HG02852 (cell line): ENCODE measurements around the gene SLC39A10.
A peak's percentile ranks its signal among the peaks of the same experiment; 100 is the strongest.
"Not testable (repeated sequence)": the region's sequence is repeated elsewhere in the genome, so short reads cannot be mapped to it uniquely, and the experiment has no call there.

ENCODE experiments used
- ATAC-seq: cut with Tn5 transposase; IDR thresholded peaks from one replicate; pipeline ENCODE4 v1.9.1; 2021; ENCODE audit warnings: mild to moderate bottlenecking, moderate library complexity; ENCODE audit not compliant: unreplicated experiment

Gene SLC39A10

DNA sequence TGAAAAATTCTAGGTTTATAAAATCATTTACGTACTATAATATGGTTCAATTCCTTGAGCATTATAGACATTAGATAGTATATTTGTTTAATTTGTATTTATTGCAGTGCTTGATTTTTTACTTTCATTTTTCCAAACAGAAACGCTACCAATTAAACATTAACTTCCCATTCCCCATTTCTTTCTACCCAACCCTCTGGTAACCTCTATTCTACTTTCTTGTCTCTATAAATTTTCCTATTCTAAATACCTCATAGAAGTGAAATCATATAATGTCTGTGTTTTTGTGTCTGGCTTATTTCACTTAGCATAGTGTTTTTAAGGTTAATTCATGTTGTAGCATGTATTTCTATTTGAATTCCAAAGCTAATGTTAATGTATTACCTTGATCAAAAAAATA lies 11.6 kb upstream of the SLC39A10 start:
- no peak for ATAC-seq

DNA sequence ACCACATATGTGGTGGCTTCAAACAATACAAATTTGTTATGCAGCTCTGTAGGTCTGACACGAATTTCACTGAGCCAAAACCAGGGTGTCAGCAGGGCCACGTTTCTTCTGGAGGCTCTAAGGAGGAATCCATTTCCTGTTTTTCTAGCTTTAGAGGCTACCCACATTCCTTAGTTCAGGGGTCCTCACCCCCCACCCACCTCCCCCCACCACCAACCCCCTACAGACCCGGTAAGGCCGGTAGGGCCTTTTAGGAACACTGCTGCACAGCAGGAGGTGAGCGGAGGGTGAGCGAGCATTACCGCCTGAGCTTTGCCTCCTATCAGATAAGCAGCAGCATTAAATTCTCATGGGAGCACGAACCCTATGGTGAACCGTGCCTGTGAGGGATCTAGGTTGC lies 10.6 kb upstream of the SLC39A10 start:
- no peak for ATAC-seq

DNA sequence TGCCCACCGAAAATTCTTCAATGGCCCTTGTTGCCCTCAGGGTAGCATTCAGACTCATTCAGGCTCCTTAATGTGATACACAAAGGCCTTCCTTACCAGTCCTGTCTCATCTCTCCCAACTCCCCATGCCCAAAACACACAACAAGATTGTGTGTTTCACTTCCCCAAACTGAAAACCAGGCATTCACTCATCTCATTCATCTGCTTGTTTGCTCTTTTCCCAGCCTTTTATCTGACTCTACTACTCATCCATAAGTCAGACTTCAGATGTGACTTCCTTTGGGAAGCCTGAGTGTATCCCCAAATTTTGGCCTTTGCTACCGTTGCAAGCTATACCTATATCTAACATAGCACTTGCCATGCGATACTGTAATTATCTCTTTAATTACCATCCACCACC lies 9.7 kb upstream of the SLC39A10 start:
- ATAC-seq: no peak

DNA sequence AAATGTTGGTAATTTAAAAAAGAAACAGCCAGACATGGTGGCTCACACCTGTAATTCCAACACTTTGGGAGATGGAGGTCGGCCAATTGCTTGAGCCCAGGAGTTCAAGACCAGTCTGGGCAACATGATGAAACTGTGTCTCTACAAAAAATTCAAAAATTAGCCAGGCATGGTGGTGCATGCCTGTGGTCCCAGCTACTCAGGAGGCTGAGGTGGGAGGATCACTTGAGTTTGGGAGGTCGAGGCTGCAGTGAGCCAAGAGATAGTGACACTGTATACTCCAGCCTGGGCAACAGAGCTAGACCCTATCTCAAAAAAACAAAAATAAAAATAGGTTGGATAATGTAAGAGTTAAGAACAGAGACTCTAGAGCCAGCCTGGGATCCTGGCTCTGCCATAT lies 8.7 kb upstream of the SLC39A10 start:
- not testable (repeated sequence) for ATAC-seq

DNA sequence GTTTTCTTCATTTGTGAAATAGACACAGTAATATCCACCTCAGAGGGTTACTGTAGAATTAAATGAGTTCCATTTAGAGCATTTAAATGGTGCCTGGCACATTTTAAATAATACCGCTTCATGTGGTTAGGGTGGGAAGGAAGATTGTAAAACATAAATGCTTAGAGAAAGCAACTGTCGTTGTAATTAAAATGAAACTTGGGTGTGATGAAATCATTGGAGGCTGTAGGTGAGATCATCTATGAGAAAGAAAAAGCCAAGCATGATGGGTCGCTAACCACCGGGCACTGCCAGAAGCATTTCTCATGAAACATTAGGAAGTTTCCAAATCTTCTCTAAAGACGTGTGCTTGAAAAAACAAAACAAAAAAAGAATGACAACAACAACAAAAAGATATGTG lies 8.2 kb upstream of the SLC39A10 start:
- ATAC-seq: no peak

DNA sequence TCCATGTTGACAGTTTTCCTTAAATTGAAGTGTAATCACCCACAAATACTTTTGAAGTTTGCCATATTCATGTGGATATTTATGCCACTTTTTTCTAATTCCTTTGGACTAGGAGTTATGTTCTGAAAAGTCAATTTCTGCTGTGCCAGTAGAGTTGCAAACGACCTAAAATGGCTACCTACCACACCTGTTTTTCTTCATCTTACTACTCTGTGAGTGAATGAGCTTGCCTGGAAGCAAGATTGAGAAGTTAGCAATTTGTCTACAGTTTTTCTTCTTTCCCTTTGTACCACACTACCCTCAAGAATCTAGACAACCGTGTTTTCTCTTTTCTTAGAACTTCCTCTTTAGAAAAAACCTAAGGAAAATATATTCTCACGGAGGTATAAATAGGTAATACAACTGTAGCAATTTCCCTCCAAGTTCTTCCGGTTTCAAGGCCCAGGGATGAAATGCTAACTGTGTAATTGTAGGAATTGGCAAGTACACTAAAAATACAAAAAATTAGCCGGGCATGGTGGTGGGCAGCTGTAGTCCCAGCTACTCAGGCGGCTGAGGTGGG lies 7.3 kb upstream of the SLC39A10 start:
- ATAC-seq: peak; percentile 19

DNA sequence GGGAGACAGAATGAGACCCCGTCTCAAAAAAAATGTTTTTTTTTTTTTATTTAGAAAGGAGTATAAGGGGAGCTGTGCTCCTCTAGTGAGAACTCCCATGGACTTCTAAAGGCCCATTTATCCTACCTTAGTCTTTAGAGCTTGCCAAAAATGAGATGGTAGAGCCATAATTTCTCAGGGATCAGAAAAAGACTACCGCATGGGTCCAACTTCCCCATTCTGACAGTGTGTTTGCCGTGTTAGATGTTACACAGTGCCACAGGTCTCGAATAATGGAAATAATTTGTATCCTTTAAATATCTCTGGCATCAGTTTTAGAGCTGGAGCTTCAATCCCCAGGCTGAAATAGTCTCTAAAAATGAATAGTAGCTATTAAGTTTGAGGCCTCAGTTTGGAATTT lies 6.0 kb upstream of the SLC39A10 start:
- ATAC-seq: no peak

DNA sequence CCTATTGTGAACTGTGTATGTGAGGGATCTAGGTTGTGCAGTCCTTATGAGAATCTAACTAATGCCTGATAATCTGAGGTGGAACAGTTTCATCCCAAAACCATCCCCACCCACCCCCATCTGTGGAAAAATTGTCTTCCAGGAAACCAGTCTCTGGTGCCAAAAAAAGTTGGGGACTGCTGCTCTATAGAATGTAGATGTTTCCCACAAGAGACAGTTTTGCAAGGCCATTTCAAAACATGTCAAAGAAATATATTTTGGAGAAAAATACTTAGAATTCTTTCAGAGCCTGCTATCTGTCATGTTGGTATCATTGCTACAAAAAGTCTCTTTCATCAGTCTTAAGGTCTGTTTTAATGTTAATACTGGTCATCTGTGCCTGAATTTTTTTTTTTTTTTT lies 4.1 kb upstream of the SLC39A10 start:
- no peak for ATAC-seq

DNA sequence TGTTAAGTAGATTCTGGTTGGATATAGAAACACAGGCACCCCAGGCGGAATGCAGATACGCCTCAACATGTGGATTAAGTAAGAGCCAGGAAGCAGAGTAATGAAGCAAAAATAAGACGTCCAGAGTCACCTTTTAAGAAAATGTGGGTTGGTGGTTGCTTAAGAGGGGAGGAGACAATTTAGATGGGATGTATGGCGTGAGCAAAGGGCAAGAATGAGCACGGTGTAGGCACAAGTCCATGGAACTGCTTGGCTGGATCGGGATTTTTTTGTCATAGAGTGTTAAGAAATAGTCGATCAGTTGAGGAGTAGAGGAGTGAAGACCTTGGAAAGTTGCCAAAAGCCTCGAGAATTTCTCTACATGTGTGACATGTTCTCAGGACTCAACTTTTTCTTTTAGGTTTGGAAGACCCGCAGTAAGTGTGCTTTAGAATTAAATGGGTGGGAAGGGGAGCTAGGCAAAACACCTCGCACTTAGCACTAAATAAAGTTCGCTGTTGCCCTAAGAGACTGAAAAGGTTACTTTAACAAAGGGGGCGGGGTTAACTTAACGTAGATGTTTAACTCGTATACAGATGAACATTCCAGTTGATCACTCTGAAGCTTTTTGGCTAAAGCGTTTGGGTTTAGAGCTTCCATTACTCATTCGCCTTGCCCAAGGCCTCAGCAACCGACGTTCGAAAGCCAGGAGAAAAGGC lies 716 bp upstream of the SLC39A10 start:
- no peak for ATAC-seq

DNA sequence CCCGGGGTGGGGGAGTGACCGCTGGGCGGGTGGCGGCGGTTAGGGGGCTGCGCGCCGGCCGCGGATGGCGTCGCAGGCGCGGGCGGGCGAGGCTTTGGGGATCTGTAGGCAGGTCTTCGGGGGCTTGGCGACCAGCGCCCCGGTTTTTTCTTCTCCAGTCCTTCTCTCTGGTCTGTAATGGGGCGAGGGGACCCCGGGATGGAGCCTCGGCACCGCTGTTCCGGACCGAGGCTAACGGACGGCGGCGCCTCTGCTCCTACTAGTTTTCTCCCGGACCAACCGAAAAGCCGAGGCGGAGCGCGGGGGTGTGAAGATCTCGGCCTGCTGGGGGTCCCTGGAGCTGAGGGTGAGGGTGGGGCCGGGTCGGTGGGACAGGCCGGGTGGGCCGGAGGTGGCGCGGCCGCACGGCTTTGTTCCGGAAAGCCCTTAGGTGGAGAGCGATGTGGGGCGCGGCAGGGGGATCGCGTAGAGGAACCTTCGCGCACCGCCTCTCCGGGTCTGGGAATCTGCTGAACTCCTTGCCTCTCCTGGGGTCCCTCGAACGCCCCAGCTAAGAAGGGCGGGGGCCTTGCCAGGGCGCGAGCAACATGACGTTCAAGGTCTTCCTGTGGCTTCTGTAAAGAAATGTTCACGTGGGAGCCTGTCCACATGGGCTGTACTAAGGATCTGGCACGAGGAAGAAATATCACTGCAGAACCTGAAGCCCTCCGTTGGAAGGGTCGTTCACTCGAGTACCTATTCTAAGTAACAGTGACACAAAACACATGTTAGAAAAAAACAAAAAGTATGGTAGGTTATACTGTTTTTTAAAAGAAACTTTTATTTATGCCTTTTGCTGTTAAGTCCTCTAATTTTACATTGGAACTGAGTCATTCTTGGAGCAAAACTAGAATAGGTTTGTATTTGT lies 861 bp downstream of the SLC39A10 start:
- peak; percentile 27 for ATAC-seq

DNA sequence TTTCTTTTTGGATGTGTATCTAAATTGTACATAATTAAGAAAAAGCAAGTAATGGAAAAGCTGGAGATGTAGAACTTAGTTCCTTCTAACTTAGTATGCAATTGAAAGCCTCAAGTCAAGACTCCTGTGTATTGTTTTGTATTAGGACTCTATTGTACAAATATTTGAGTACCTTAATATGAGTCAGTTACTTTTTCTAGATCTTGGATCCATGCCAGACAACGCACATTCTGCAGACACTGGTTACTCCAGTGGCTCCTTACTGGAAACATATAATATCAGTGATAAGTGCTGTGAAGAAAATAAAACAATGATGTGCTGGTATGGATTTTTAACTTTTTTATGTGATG lies 1.5 kb downstream of the SLC39A10 start:
- ATAC-seq: no peak

DNA sequence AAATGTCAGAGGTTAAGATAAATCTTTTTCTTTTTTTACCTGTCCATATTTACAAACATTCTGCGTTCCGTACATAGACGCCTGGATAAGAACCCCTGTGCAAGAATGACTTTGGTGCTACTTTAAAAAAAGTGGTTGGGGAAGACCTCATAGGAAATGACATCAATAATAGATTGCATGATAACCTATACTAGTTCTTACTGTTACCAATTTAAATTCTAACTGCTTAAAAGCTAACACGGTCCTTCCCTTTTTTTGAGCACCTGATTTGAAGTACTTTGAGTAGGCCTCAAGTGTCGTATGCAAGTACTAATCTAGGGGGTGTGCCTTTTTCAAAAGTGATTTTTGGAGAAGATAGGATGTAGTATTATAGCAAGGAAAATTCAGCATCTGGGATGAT lies 2.1 kb downstream of the SLC39A10 start:
- no peak for ATAC-seq

DNA sequence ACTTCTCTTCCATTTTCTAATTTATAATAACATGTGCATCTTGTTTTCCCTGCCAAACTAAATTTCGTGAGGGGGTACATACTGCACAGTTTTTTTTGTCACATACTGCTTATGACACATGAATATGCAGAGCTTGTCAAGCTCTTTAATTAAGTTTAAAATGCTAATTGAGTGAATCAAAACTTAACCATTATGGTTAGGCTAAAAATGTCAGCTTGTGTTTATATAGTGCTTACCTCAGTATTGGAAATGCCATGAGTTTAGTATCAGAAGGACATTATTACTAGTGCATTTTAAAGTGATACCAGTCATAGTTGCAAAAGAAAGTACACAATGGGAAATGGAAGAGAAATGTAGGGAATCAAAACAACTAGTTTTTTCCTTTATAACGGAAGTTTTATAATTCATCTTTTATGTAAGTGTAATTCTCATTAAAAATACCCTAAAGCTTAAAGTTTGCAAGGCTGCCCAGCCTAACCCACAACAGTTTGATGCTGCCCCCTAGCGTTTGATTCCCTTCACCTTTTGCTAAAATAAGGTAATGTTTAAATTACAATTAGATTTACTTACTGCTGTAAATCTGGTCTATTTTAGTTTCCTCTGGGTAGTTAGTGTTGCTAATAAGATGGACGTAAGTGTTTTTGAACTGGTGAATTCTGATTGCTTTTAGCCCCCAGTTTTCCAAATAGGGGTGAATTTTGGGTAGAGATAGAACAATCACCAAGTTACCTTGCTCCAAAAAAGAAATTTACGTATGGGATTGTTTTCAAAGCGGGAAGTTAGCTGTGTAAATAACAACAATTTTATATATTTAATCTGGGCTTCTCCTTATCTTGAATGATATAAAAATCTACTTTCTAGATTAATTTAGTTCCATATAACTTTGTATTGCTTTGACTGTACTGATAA lies 3.2 kb downstream of the SLC39A10 start:
- ATAC-seq: no peak

DNA sequence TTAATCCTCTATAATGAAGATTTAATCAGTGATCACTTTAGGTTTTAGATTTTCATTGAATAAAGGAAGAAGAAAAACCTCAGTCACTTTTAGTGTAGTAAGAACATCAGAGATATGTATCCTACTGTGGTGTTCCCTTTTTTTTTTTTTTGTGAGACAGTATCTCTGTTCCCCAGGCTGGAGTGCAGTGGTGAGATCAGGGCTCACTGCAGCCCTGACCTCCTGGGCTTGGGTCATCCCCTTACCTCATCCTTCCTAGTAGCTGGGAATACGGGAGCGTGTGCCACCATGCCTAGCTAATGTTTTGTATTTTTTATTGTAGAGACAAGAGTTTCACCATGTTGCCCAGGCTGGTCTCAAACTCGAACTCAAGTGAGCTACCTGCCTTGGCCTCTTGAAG lies 5.1 kb downstream of the SLC39A10 start:
- no peak for ATAC-seq

DNA sequence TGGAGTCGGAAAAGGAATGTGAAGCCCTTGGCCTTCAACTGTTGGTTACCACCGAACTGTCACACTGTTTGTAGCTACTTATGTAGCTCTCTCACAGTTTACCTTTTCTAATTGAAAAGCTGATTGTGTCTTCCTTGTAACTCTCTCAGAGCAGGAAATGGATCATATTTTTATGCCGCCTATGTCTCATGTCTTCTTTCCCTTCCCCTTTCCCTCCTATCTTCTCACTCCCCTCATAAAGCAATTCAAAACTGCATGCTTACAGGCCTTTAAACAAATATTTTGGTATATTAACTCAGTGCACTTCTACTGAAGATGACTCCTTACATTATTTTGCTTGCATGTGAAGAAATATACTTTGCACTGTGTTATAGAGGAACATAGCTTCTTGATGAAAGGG lies 6.0 kb downstream of the SLC39A10 start:
- ATAC-seq: no peak

DNA sequence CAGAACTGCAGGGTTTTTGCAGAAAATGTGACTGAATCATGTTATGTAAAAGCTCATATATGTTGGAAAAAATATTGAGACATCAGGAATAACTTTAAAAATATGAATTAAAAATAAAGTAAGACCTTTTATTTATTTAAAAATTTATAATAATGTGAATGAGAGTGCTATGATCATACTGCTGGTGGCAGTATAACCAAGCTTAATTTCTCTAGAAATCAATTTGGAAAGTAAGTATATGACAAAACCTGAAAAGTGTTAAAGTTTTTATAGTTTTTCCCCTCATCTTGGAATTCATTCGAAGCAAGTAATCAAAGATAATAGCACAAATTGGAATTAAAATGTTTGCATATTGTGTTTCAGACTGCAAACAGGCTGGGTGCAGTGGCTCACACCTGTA lies 7.5 kb downstream of the SLC39A10 start:
- ATAC-seq: no peak

DNA sequence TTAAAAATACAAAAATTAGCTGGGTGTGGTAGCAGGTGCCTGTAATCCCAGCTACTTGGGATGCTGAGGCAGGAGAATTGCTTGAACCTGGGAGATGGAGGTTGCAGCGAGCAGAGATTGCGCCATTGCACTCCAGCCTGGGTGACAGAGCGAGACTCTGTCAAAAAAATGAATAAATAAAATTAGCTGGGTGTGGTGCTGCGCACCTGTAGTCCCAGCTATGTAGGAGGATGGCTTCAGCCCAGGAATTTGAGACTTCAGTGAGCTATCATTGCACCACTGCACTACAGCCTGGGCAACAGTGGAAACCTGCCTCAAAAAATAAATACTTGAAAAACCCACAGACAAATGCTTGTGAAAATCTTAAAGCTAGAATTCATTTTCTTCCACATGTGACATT lies 8.1 kb downstream of the SLC39A10 start:
- ATAC-seq: not testable (repeated sequence)

DNA sequence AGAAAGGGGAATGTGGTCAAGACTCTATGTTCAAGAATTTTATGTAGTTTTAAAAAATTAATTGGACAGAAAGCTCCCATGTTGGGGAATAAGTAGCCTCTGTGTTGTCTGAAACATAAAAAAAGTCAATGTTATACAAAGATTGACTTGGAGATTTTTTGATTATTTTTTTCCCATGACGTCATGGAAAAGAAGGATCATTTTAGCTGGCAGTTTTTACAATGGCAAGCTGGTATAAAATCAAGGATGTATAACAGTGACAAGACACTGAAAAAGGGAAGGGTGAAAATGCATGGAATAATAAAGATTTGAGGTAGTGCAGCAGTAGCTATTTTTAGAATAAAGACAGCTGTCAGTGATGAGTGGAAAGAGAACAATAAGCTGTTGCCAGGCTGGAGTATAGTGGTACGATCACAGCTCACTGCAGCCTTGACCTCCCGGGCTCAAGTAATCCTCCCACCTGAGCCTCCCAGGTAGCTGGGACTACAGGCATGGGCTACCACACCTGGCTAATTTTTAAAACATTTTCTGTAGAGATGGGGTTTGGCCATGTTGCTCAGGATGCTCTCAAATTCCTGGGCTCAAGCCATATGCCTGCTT lies 9.2 kb downstream of the SLC39A10 start:
- ATAC-seq: no peak

DNA sequence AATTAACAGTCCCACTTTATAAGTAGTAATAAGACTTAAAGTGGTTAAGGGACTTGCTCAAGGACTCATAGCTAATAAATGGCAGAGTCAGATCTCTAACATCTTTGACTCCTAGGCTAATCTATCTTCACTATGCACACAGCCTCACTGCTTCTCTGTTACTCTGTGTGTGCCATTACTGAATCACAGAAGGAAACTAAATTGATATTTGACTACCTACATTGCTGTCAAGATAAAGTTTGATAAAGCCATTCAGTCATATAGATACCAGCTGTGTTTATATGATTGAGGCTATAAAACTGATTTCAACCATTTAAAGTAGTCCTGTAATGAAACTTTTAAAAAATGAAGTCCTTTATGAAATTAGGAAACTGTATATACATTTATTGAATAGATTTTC lies 10.9 kb downstream of the SLC39A10 start:
- no peak for ATAC-seq

DNA sequence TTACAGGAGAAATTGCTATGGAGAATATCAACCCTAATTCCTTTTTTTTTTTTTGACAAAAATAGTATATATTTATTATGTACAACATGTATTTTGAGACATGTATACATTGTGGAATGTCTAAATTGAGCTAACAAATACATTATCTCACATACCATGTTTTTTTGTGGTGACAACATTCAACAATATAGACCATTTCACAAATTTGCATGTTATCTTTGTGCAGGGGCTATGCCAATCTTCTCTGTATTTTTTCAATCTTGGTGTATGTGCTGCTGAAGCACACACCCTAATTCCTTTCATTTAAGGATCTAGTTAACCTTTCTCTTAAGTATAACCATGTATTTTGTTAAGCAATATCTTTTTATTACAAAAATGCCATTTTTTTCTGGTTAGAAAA lies 13.2 kb downstream of the SLC39A10 start:
- ATAC-seq: no peak

DNA sequence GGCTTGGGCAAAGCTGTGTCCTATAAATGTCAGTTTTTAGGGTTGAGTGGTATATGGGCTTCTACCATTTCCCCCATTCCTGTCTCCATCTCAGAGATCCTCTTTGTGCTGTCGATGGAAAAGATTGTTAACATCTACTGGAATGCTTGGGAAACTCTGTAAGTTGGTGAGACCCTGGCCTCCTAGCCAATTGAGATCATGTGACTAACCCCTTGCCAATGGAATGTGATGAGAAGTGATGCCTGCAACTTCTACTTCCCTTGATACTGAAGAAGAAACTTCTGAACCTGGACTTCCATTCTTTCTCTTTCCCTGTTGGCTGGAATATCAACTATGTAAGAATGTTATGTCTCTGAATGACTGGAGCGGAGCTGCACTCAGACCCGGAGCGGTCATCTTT lies 14.5 kb downstream of the SLC39A10 start:
- ATAC-seq: no peak
